GM12878 (cell line): Measurements from ENCODE around the gene SMARCB1. TPM values are rescaled to one million over a fixed set of nuclear protein-coding genes. Genes with fewer than 3 reads are reported as not detected.

Experiments used
- ATAC-seq: fragments of 200-7000 bp; cut with Tn5 transposase; 3 replicates; pipeline ENCODE4 v1.9.1; 2020; ENCODE audit warnings: mild to moderate bottlenecking, moderate library complexity
- BruUV-seq: library from RNA; stranded (reverse); fragments of 400-500 nt; replicated peaks from 2 replicates; lab custom pipeline; 2021; lab: Mats Ljungman, UMichigan
- CTCF ChIA-PET: fragments of 300-600 bp; sonication (Branson Sonifier 250); formaldehyde crosslinking; extraction: SDS; loops from one replicate; lab custom pipeline; 2021; ENCODE audit warnings: inconsistent platforms; lab: Yijun Ruan, JAX
- POLR2A ChIA-PET: fragments of 350-600 bp; formaldehyde crosslinking; extraction: SDS; loops from one replicate; lab custom pipeline; 2021; ENCODE audit warnings: inconsistent platforms; lab: Charles Lee
- RAD21 ChIA-PET: fragments of 300-600 bp; sonication (Branson Sonifier 250); formaldehyde crosslinking; loops from one replicate; lab custom pipeline; 2023; ENCODE audit warnings: antibody characterized with exemption; ENCODE audit not compliant: unreplicated experiment; lab: Charles Lee
- SMC1A ChIA-PET: fragments of 300-600 bp; sonication (Branson Sonifier 250); formaldehyde crosslinking; loops from one replicate; lab custom pipeline; 2023; ENCODE audit not compliant: unreplicated experiment, uncharacterized antibody; lab: Charles Lee
- DNase-seq: peaks from one replicate; pipeline ENCODE4 v3.0.0-alpha.2; 2011; ENCODE audit warnings: low read depth, low spot score
- FAIRE-seq: peaks from 3 replicates; lab custom pipeline; 2011; peaks lifted over from hg19 to GRCh38; lab: Jason Lieb, UNC
- H2AFZ ChIP-seq: 2 replicates; pipeline ENCODE4 v1.6.0; 2011; ENCODE audit warnings: low read depth, low read length, control low read depth; ENCODE audit not compliant: control insufficient read depth
- H3K27ac ChIP-seq: 2 replicates; pipeline ENCODE4 v1.5.1; 2011; ENCODE audit warnings: control low read depth; ENCODE audit not compliant: control insufficient read depth, insufficient read depth
- H3K27me3 ChIP-seq, 2 experiments: replicated peaks in 1 of 2; 2 replicates each; pipeline versions ENCODE4 v1.6.0 to v1.6.1; 2011; ENCODE audit warnings: low read length in 1 of 2; ENCODE audit not compliant: control insufficient read depth in 2 of 2, insufficient read depth in 2 of 2
- H3K36me3 ChIP-seq, 2 experiments: 2 replicates each; pipeline ENCODE4 v1.5.1; 2011; ENCODE audit warnings: low read length in 1 of 2; ENCODE audit not compliant: control insufficient read depth in 2 of 2, insufficient read depth in 2 of 2
- H3K4me1 ChIP-seq: 2 replicates; pipeline ENCODE4 v1.6.1; 2011; ENCODE audit warnings: mild to moderate bottlenecking, low read length, moderate library complexity, mixed read lengths; ENCODE audit not compliant: control insufficient read depth, insufficient read depth
- H3K4me2 ChIP-seq: 2 replicates; pipeline ENCODE4 v1.6.0; 2011; ENCODE audit warnings: control low read depth; ENCODE audit not compliant: control insufficient read depth, insufficient read depth
- H3K4me3 ChIP-seq: fragments of 200-600 bp; sonication (generic); 2 replicates; pipeline ENCODE4 v1.5.1; 2016
- H3K79me2 ChIP-seq: 2 replicates; pipeline ENCODE4 v1.6.0; 2011; ENCODE audit warnings: low read length; ENCODE audit not compliant: control insufficient read depth, insufficient read depth
- H3K9ac ChIP-seq: 2 replicates; pipeline ENCODE4 v1.8.0; 2011; ENCODE audit warnings: low read length, control low read depth, mixed read lengths; ENCODE audit not compliant: control insufficient read depth, insufficient read depth
- H3K9me3 ChIP-seq: replicated peaks from 3 replicates; pipeline ENCODE4 v1.5.1; 2011; ENCODE audit warnings: mild to moderate bottlenecking, low read length; ENCODE audit not compliant: control insufficient read depth, insufficient read depth
- H4K20me1 ChIP-seq: 2 replicates; pipeline ENCODE4 v1.6.0; 2011; ENCODE audit not compliant: control insufficient read depth, insufficient read depth
- ASH2L ChIP-seq: fragments of 300-600, 200-600 bp; sonication (generic); IDR thresholded peaks from 2 replicates; pipeline ENCODE4 v1.6.1; 2017; ENCODE audit warnings: low read depth, mild to moderate bottlenecking, borderline replicate concordance
- ATF7 ChIP-seq: fragments of 450-650 bp; IDR thresholded peaks from 2 replicates; pipeline ENCODE4 v1.6.1; 2016; ENCODE audit warnings: low read depth, mild to moderate bottlenecking
- BCL11A ChIP-seq: IDR thresholded peaks from 2 replicates; pipeline ENCODE4 v1.6.1; 2011; ENCODE audit warnings: low read depth, low read length
- CHD1 ChIP-seq: IDR thresholded peaks from 2 replicates; pipeline ENCODE4 v1.6.1; 2012; ENCODE audit warnings: low read depth, low read length, improper control_type of control experiment
- HDAC6 ChIP-seq: fragments of 200-600 bp; sonication (generic); IDR thresholded peaks from one replicate; pipeline ENCODE4 v1.8.0; 2017; ENCODE audit warnings: antibody characterized with exemption; ENCODE audit not compliant: unreplicated experiment
- HDGF ChIP-seq: fragments of 450-650 bp; IDR thresholded peaks from 2 replicates; pipeline ENCODE4 v1.6.1; 2016; ENCODE audit warnings: antibody characterized with exemption
- MLLT1 ChIP-seq: fragments of 450-650 bp; IDR thresholded peaks from 2 replicates; pipeline ENCODE4 v1.6.1; 2016; ENCODE audit warnings: mild to moderate bottlenecking
- MTA2 ChIP-seq: fragments of 450-650 bp; IDR thresholded peaks from 2 replicates; pipeline ENCODE4 v1.6.1; 2016; ENCODE audit warnings: low read depth, mild to moderate bottlenecking, moderate library complexity
- NFYB ChIP-seq: IDR thresholded peaks from 2 replicates; pipeline ENCODE4 v1.6.1; 2011; ENCODE audit warnings: low read depth, mild to moderate bottlenecking, low read length, improper control_type of control experiment, moderate library complexity; ENCODE audit not compliant: insufficient read depth
- NR2C2 ChIP-seq: IDR thresholded peaks from 2 replicates; pipeline ENCODE4 v1.6.1; 2011; ENCODE audit warnings: borderline replicate concordance, low read depth; ENCODE audit not compliant: control insufficient read depth, insufficient read length
- RAD51 ChIP-seq: fragments of 450-650 bp; IDR thresholded peaks from 2 replicates; pipeline ENCODE4 v1.6.1; 2016; ENCODE audit warnings: moderate library complexity, mild to moderate bottlenecking, inconsistent platforms
- SPI1 ChIP-seq: IDR thresholded peaks from 2 replicates; pipeline ENCODE4 v1.6.1; 2011; ENCODE audit warnings: low read depth, mild to moderate bottlenecking, low read length, moderate library complexity, borderline replicate concordance; ENCODE audit not compliant: insufficient read depth
- SRF ChIP-seq, 2 experiments: IDR thresholded peaks; 2 replicates each; pipeline ENCODE4 v1.6.1; 2011; ENCODE audit warnings: low read depth in 2 of 2, low read length in 2 of 2, mild to moderate bottlenecking in 1 of 2, moderate library complexity in 1 of 2
- STAT3 ChIP-seq: IDR thresholded peaks from 2 replicates; pipeline ENCODE4 v1.6.1; 2011; ENCODE audit warnings: low read depth, low read length, improper control_type of control experiment
- TARDBP ChIP-seq: IDR thresholded peaks from 2 replicates; pipeline ENCODE4 v1.6.1; 2016; ENCODE audit warnings: borderline replicate concordance
- WRNIP1 ChIP-seq: IDR thresholded peaks from 2 replicates; pipeline ENCODE4 v1.6.1; 2011; ENCODE audit warnings: low read depth, low read length, improper control_type of control experiment, borderline replicate concordance
- YBX1 ChIP-seq: fragments of 450-650 bp; IDR thresholded peaks from 2 replicates; pipeline ENCODE4 v1.6.1; 2016; ENCODE audit warnings: antibody characterized with exemption
- YY1 ChIP-seq: IDR thresholded peaks from 2 replicates; pipeline ENCODE4 v1.6.1; 2011; ENCODE audit warnings: low read depth, mild to moderate bottlenecking, low read length
- ZBTB40 ChIP-seq: fragments of 450-650 bp; IDR thresholded peaks from 2 replicates; pipeline ENCODE4 v1.6.1; 2016; ENCODE audit warnings: mild to moderate bottlenecking, moderate library complexity, borderline replicate concordance
- WGBS: methylation state at CpG from one replicate; pipeline ENCODE4 v1.1.6; 2016; ENCODE audit warnings: low lambda C conversion rate; ENCODE audit not compliant: insufficient replicate concordance, insufficient coverage; ENCODE audit errors: missing lambda C conversion rate; 5-methylcytosine and 5-hydroxymethylcytosine counted together
- in situ Hi-C: fragments of 300-500 bp; cut with MboI; formaldehyde crosslinking; loops from 9 replicates; pipeline ENCODE4 v1.14.3; 2018; ENCODE audit warnings: mixed read lengths
- intact Hi-C: fragments of 100-400 bp; cut with micrococcal nuclease; formaldehyde crosslinking; loops from one replicate; pipeline ENCODE4 v1.14.2; 2022; ENCODE audit not compliant: unreplicated experiment
- polyA plus RNA-seq, 11 experiments: library from polyadenylated mRNA; depleted of rRNA in 4 of 11; unstranded in 6 of 11; stranded (reverse) in 5 of 11; fragments of >200 nt; fragmentation: Nextera tagmentation in 4 of 11; fragmentation: Illumina TruSeq in 1 of 11; extraction: Ambion mirVana in 4 of 11; extraction: Trizol in 1 of 11; gene quantifications; 1 replicate in 1 of 11; 2 replicates in 10 of 11; pipeline versions ENCODE4 v1.2.1 to v1.2.3, GENCODE V29; 2011 to 2016; ENCODE audit warnings: inconsistent platforms in 2 of 11, missing spikeins in 2 of 11, low read depth in 1 of 11
- total RNA-seq, 4 experiments: library from RNA; depleted of rRNA in 3 of 4; stranded (reverse); fragments of >200 nt in 3 of 4; fragmentation: Illumina TruSeq in 1 of 4; extraction: Trizol in 1 of 4; gene quantifications; 2 replicates each; pipeline versions ENCODE4 v1.2.1 to v1.2.3, GENCODE V29; 2013 to 2021

The SMARCB1 gene
- total and polyA plus RNA-seq, 10 of the 15 experiments (the other 5 are each of a cell fraction or from before 2014, with no cell fraction given), result 9.1 to 215 (median 183) TPM

DNA sequence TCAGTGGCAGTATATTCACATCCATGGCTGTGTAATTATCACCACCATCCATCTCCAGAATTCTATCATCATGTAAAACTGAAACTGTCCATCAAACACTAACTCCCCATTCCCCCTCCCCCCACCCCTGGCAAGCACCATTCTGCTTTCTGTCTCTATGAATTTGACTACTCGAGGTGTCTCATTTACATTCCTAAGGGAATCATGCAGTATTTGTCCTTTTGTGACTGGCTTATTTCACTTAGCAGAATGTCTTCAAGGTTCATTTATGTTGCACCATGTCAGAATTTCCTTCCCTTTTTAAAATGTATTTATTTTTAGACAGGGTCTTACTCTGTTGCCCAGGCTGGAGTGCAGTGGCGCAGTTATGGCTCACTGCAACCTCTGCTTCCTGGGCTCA lies 31.8 kb downstream of the SMARCB1 start:
- no peak for ATAC-seq
- 50% methylated on average over 2 of the region's 2 CpGs for WGBS
- TF ChIP-seq HDGF, result no peak
- TF ChIP-seq NFYB, result no peak
- TF ChIP-seq WRNIP1, result no peak
- no peak for TF ChIP-seq ASH2L
- TF ChIP-seq NR2C2, result no peak
- TF ChIP-seq ATF7, result no peak
- no peak for TF ChIP-seq MLLT1
- no peak for TF ChIP-seq SPI1
- no peak for TF ChIP-seq ZBTB40
- no peak for TF ChIP-seq CHD1
- no peak for TF ChIP-seq TARDBP
- no peak for TF ChIP-seq RAD51
- TF ChIP-seq STAT3, result no peak
- TF ChIP-seq MTA2, result no peak
- no peak for TF ChIP-seq SRF (IDR thresholded peaks at IDR 0.05; ENCODE audit: low read depth in 2 of 2, low read length in 2 of 2)
- no peak for TF ChIP-seq BCL11A
- no peak for TF ChIP-seq YY1
- no peak for TF ChIP-seq YBX1
- TF ChIP-seq HDAC6, result no peak
- Histone ChIP-seq H3K4me2 (no peak overlapping the region), H4K20me1 (no peaks in the 10 kb centered on the region; the same call in 1 of the 2 replicates), H3K36me3 (peaks cover 23 to 36% of the 10 kb centered on the region in 2 experiments), H3K4me3 (no peak overlapping the region), H3K79me2 (no peaks in the 10 kb centered on the region), H3K9me3 (no peaks in the 10 kb centered on the region), H2AFZ (no peak overlapping the region), H3K27me3 (no peaks in the 10 kb centered on the region), H3K27ac (no peak overlapping the region), H3K9ac (no peak overlapping the region), H3K4me1 (no peaks in the 10 kb centered on the region)
- no TSS peak for BruUV-seq
- no peak for DNase-seq
- ChIA-PET CTCF (no interaction called here), RAD21 (no interaction called here), POLR2A (no interaction called here), SMC1A (no interaction called here)
- FAIRE-seq, result no peak
- intact Hi-C loops (no loop called here), in situ Hi-C loops (no loop called here)
